Measurements from ENCODE around the gene PCED1B.

GRCh38 chr12:47079981-47080724 lies 732 bp downstream of the PCED1B start:
- TF ChIP-seq EZH2 (IDR thresholded peaks at IDR 0.05; ENCODE audit: low read length) (no peak), CTCF (optimal IDR thresholded peaks at IDR 0.05 in 1 of 3, IDR thresholded peaks at IDR 0.05 in 1 of 3, conservative IDR thresholded peaks at IDR 0.05 in 1 of 3; ENCODE audit: extremely low read depth in 1 of 3, insufficient read depth in 2 of 3, low read length in 3 of 3) (no peak)

Measured in keratinocyte (primary cell).